ENCODE measurements around the gene HNRNPL.
"Not testable (repeated sequence)": the region's sequence is repeated elsewhere in the genome, so short reads cannot be mapped to it uniquely, and the experiment has no call there.

Gene HNRNPL

GRCh38 chr19:38869836-38870607 lies 20.2 kb upstream of the HNRNPL start:
- DNase-seq (ENCODE audit: low read depth in 3 of 3), result peak; percentile 87 to 92 (median 87)

GRCh38 chr19:38869160-38869835 lies 19.5 kb upstream of the HNRNPL start:
- no peak for DNase-seq (ENCODE audit: low read depth in 3 of 3)

DNA sequence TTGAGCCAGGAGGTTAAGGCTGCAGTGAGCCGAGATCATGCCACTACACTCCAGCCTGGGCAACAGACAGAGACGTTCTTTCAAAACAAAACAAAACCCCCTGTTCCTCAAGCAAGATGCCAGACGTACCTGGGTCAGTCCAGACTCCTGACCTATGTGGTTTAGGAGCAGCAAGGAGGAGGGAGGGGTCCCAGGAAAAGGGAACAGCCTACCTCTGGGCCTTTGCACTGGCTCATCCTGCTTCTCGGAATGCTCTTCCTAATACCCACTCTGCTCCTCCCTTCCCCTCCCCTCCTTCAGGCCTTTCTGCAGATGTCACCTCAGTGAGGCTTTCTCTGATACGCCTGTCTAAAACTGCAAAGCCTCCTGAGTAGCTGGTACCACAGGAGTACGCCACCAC lies 18.8 kb upstream of the HNRNPL start:
- DNase-seq (ENCODE audit: low read depth in 3 of 3), result no peak

GRCh38 chr19:38867171-38867780 lies 17.5 kb upstream of the HNRNPL start:
- DNase-seq (ENCODE audit: low read depth in 3 of 3), result no peak

GRCh38 chr19:38862321-38863059 lies 12.7 kb upstream of the HNRNPL start:
- DNase-seq (ENCODE audit: low read depth in 3 of 3), result no peak

- no peak for DNase-seq (ENCODE audit: low read depth in 3 of 3)
Observed at GRCh38 chr19:38861368-38861767, 11.6 kb upstream of the HNRNPL start.

DNA sequence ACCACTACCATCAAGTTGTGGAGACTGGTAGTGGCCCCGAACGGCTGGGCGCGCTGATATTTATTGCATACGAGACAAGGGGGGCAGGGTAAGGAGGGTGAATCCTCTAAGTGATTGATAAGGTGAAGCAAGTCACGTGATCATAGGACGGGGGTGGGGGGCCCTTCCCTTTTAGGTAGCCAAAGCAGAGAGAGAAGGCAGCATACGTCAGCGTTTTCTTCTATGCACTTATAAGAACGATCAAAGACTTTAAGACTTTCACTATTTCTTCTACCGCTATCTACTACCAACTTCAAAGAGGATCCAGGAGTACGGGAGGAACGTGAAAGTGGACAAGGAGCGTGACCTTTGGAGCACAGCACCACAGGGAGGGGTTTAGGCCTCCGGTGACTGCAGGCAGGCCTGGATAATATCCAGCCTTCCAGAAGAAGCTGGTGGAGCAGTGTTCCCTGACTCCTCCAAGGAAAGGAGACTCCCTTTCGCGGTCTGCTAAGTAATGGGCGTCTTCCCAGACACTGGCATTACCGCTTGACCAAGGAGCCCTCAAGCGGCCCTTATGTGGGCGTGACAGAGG lies 9.9 kb upstream of the HNRNPL start:
- DNase-seq (ENCODE audit: low read depth in 3 of 3), result not testable (repeated sequence)

DNA sequence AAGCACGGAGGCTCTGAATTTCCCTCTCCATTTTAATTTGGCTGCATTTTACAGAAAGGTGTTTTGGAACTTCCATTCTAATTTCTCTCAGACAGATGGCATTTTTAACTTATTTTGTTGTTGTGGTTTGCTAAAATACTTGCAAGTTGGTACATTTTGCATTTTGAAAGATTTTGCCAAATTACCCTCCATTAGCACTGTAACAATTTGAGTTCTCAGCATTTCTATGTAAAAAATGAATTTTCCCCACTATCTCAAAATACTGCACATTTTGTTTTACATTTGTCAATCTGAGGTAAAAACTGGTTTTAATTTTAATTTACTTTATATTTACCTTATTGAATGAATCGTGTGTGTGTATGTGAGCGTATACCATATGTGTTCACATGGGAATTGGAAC lies 7.0 kb upstream of the HNRNPL start:
- no peak for DNase-seq (ENCODE audit: low read depth in 3 of 3)

GRCh38 chr19:38855751-38856150 lies 6.0 kb upstream of the HNRNPL start:
- not testable (repeated sequence) for DNase-seq (ENCODE audit: low read depth in 3 of 3)

DNA sequence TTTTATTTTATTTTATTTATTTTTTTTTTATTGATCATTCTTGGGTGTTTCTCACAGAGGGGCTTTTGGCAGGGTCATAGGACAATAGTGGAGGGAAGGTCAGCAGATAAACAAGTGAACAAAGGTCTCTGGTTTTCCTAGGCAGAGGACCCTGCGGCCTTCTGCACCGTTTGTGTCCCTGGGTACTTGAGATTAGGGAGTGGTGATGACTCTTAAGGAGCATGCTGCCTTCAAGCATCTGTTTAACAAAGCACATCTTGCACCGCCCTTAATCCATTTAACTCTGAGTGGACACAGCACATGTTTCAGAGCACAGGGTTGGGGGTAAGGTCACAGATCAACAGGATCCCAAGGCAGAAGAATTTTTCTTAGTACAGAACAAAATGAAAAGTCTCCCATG lies 5.2 kb upstream of the HNRNPL start:
- DNase-seq (ENCODE audit: low read depth in 3 of 3), result not testable (repeated sequence)

DNA sequence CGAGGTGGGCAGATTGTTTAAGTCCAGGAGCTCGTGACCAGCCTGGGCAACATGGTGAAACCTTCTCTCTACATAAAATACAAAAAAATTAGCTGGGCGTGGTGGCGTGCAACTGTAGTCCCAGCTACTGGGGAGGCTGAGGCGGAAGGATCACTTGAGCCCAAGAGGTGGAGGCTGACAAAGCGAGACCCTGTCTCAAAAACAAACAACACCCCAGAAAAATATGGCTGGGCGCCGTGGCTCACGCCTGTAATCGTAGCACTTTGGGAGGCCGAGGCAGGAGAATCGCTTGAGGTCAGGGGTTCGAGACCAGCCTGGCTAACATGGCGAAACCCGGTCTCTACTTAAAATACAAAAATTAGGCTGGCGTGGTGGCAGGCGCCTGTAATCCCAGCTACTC lies 3.4 kb upstream of the HNRNPL start:
- DNase-seq (ENCODE audit: low read depth in 3 of 3), result no peak

DNA sequence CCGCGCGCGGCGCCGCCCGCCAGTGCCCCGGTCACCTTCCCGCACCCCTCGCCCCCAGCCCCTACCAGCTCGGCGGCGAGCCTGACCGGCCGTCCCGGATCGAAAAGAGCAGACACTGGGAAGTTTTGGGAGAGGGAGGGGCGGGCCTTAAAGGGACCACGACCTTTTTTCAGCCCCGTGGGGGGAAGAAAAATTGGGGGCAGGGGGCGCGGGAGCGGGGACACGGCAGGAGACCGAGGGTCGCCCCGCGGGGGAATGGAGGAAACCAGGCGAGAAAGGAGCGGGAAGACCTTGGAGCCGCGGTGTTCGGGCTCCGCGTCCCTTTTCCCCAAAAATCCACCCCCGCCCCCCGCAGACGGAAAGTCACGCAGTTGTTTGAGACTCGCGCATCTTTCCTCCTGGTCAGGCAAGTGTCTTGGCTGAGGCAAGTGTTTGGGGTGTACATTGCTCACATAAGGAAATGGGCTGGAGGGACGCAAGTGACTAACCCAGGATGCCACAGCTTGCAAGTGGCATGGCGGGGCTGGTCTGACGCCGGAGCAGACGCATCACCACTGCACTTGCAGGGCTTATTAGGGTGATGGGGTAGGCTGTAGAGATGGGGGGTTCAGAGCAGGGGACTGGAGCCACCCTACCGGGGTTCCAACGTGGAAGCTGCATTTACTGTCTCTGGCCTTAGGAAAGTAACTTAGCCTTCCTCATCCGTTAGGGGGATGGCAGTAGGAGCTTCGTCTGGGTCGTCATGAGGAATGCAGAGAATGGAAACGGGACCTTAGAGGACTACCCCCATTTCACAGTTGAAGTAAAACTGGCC lies 2.7 kb upstream of the HNRNPL start:
- DNase-seq (ENCODE audit: low read depth in 3 of 3), result peak in 1 of 3 donors; percentile 50

DNA sequence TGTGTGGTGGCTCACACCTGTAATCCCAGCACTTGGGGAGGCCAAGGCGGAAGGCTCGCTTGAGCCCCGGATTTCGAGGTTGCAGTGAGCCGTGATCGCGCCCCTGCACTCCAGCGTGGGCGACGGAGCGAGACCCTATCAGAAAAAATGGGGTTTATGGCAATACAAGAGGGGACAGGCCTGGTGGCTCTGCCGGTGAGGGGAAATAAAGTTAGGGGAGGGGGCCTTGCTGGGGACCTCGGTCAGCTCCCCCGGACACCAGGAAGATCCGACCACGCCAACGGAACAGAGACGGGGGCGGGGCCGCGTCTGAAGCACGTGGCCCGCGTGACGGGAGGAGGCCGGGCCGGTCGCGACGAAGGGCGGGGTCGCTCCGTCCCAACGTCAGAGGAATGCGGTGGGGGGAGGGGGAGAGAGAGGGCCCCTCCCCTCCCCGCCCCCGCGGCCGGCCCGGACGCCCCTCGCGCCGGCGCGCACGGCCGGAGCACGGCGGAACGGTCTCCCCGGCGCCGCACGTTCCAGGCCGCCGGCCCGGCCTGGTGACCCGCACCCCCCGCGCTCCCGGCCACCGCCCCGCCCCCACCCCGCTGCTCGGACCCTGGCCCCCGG lies 1.9 kb upstream of the HNRNPL start:
- DNase-seq (ENCODE audit: low read depth in 3 of 3), result peak; percentile 82 to 96 (median 86)

DNA sequence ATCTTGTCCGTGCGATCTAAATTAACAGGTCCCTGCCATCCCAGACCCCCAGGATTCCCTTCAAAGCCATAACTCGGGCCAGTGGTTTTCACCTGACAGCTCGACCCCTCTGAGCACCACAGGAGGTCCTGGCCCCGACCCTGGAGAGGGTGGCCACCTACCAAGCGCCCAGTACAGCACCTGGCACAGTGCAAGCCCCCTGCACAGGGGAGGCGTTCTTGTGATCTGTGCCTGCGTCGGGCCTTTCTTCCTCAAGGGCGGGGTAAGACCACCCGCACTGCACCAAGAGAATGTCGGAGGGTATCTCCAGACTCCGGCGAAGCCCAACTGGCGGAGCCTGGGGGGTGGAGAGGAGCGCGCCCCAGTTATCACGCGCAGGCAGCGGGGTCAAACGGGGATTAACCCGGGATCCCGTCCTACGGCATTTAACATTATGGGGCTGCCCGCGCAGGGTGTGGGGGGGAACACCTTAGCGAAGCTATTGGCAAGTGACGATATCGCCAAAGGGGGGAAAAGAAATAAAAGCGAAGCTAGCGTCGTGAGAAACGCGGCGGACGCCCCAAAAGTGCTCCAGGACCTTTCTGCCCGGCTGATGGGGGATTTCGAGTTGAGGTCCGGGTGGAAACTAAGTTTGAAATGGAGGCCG lies 1.3 kb upstream of the HNRNPL start:
- DNase-seq (ENCODE audit: low read depth in 3 of 3), result no peak

DNA sequence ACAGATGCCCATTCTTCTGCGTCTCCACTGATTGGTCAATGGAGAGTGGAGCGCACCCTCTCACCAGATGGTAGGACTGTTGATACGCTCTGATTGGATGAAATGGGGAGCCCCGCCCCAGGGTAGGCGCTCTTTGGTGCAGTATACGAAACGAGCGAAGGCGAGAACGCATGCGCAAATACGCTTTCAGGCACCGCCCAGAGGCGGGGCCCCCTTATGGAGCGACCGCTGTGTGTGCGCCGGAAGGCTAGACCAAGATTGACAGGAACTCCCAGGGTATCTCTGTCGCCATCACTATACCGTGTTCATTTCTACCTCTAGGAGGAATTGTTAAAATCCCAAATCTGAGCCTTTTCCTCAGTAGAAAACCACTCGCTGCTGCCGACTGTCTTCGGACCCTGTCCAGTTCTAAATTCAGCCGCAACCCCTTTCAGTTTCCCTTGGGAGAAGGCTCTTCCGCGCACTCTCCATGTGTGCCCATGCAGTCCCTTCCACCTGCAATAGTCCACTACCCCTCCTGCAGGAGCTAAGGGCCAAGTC lies 720 bp upstream of the HNRNPL start:
- DNase-seq (ENCODE audit: low read depth in 3 of 3), result peak in 2 of 3 donors; percentile 97 to 99

GRCh38 chr19:38849147-38849859 lies 483 bp downstream of the HNRNPL start:
- peak; percentile 97 to 98 (median 97) for DNase-seq (ENCODE audit: low read depth in 3 of 3)

DNA sequence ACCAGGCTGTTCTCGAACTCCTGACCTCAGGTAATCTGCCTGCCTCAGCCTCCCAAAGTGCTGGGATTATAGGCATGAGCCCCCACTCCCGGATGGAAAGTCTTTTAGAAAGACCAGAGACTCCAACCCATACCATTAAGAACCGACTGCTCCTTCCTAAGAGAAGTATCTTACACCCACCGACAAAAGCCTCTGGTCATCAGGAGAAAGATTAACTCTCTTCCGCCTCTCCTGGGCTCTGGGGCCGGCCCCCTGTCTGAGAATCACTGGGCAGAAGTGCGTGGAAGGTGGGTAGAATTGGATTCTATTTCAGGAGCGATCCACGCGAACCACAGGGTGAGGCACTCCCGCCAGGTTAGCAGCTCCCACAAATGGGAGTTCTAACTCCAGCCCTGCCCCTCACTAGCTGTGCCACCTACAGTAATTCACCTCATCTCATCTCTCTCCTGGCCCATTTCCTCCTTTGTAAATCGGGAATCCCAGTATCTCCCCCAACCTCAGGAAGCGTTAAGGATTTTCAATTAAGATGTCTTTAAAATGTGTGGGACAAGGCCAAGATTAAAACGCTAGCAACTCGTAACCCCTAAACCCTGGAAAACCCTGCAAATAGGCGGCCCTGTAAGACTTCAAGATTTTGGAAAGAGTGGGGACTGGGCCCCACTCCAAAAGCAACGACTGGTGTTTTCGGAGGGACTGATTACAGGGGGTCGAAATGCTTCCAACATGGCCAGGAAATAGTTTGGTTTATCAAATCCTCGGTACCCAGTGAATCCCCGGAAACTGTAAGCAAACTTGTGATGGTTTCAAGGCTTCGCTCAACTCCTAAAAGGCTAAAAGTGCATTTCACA lies 1.3 kb downstream of the HNRNPL start:
- no peak for DNase-seq (ENCODE audit: low read depth in 3 of 3)

GRCh38 chr19:38846097-38846496 lies 3.7 kb downstream of the HNRNPL start:
- DNase-seq (ENCODE audit: low read depth in 3 of 3), result no peak

Measured in stimulated activated CD4-positive, alpha-beta T cell treated with anti-CD3 and anti-CD28 coated beads, TNF-alpha, amount 100 ng/mL, for 48 hours (primary cell).